Gastroesophageal sphincter (tissue), 3 donors: ENCODE results near the gene HDGFL2.

Source experiments
- CTCF ChIP-seq, 4 experiments: fragments of 200-600 bp in 2 of 4; fragments of 450-650 bp in 2 of 4; sonication (generic) in 1 of 4; IDR thresholded peaks; one replicate each; pipeline ENCODE4 v1.5.1; 2017 to 2019; ENCODE audit warnings: antibody characterized with exemption in 4 of 4, mild to moderate bottlenecking in 2 of 4, moderate library complexity in 2 of 4
- POLR2AphosphoS5 ChIP-seq: sonication (generic); formaldehyde crosslinking; IDR thresholded peaks from one replicate; pipeline ENCODE4 v1.6.1; 2017; ENCODE audit warnings: antibody characterized with exemption

- no peak for TF ChIP-seq CTCF (IDR thresholded peaks at IDR 0.05)
- no peak for TF ChIP-seq POLR2AphosphoS5
Measured at GRCh38 chr19:4500841-4501591, 28.9 kb downstream of the HDGFL2 start.
